Neural cell (in vitro differentiated cells): ENCODE results near the gene IKZF4. TPM values are rescaled to one million over a fixed set of nuclear protein-coding genes. Genes with fewer than 3 reads are reported as not detected.
"Not testable (repeated sequence)": the region's sequence is repeated elsewhere in the genome, so short reads cannot be mapped to it uniquely, and the experiment has no call there.

Experiments used
- H2AFZ ChIP-seq: fragments of 200-600, 300-800 bp; sonication (generic), shearing (Covaris generic); 2 replicates; pipeline ENCODE4 v1.6.0; 2014; ENCODE audit warnings: low read depth, mild to moderate bottlenecking, antibody characterized with exemption, low read length, moderate library complexity
- H3F3A ChIP-seq: fragments of 200-600 bp; shearing (Covaris generic); 2 replicates; pipeline ENCODE4 v1.6.1; 2016; ENCODE audit warnings: mild to moderate bottlenecking, moderate library complexity, mixed read lengths, antibody characterized with exemption, low read length; ENCODE audit not compliant: insufficient read depth, poor library complexity, severe bottlenecking
- H3K27ac ChIP-seq: fragments of 200-600, 300-800 bp; sonication (generic), shearing (Covaris generic); 2 replicates; pipeline ENCODE4 v1.5.1; 2014; ENCODE audit warnings: mild to moderate bottlenecking, low read length, moderate library complexity
- H3K27me3 ChIP-seq: fragments of 300-800, 200-600 bp; sonication (generic), shearing (Covaris generic); 2 replicates; pipeline ENCODE4 v1.6.0; 2014; ENCODE audit warnings: mild to moderate bottlenecking, low read depth, low read length, moderate library complexity; ENCODE audit not compliant: insufficient read depth
- H3K36me3 ChIP-seq: fragments of 300-800, 200-600 bp; sonication (generic), shearing (Covaris generic); 2 replicates; pipeline ENCODE4 v1.5.1; 2014; ENCODE audit warnings: mild to moderate bottlenecking, antibody characterized with exemption, low read length, moderate library complexity; ENCODE audit not compliant: insufficient read depth
- H3K4me2 ChIP-seq: fragments of 300-800, 200-600 bp; sonication (generic), shearing (Covaris generic); 2 replicates; pipeline ENCODE4 v1.6.0; 2014; ENCODE audit warnings: mild to moderate bottlenecking, low read length
- H3K4me3 ChIP-seq: fragments of 300-800, 200-600 bp; sonication (generic), shearing (Covaris generic); 2 replicates; pipeline ENCODE4 v1.5.1; 2014; ENCODE audit warnings: mild to moderate bottlenecking, low read length, moderate library complexity
- H3K79me2 ChIP-seq: fragments of 200-600 bp; shearing (Covaris generic); replicated peaks from 2 replicates; pipeline ENCODE4 v1.6.0; 2014; ENCODE audit warnings: mild to moderate bottlenecking, low read length, moderate library complexity; ENCODE audit not compliant: insufficient read depth
- H3K9ac ChIP-seq: fragments of 300-800, 200-600 bp; sonication (generic), shearing (Covaris generic); 2 replicates; pipeline ENCODE4 v1.6.1; 2016; ENCODE audit warnings: mild to moderate bottlenecking, low read length, mixed read lengths
- H3K9me2 ChIP-seq: fragments of 200-600 bp; shearing (Covaris generic); 2 replicates; pipeline ENCODE4 v1.6.1; 2016; ENCODE audit warnings: mild to moderate bottlenecking, low read length, mixed read lengths; ENCODE audit not compliant: insufficient read depth
- H3K9me3 ChIP-seq: fragments of 200-600, 300-800 bp; sonication (generic), shearing (Covaris generic); 2 replicates; pipeline ENCODE4 v1.6.1; 2016; ENCODE audit warnings: mild to moderate bottlenecking, mixed run types, low read length, moderate library complexity, mixed read lengths
- H4K20me1 ChIP-seq: fragments of 200-600 bp; shearing (Covaris generic); 2 replicates; pipeline ENCODE4 v1.6.1; 2016; ENCODE audit warnings: mild to moderate bottlenecking, mixed run types; ENCODE audit not compliant: insufficient read depth
- CTCF ChIP-seq: fragments of 450-650 bp; IDR thresholded peaks from 2 replicates; pipeline ENCODE4 v1.5.1; 2014; ENCODE audit warnings: antibody characterized with exemption, mild to moderate bottlenecking, moderate library complexity; ENCODE audit not compliant: poor library complexity, severe bottlenecking
- EP300 ChIP-seq: fragments of 450-650 bp; conservative IDR thresholded peaks from 2 replicates; pipeline ENCODE4 v1.6.1; 2014; ENCODE audit warnings: antibody characterized with exemption, mild to moderate bottlenecking, moderate library complexity; ENCODE audit not compliant: poor library complexity, severe bottlenecking
- EZH2 ChIP-seq: fragments of 200-600, 300-800 bp; shearing (Covaris generic), sonication (generic); IDR thresholded peaks from 2 replicates; pipeline ENCODE4 v1.6.1; 2014; ENCODE audit warnings: antibody characterized with exemption, low read length, borderline replicate concordance, mild to moderate bottlenecking; ENCODE audit not compliant: insufficient read depth, poor library complexity, severe bottlenecking
- MXI1 ChIP-seq: fragments of 450-650 bp; conservative IDR thresholded peaks from 2 replicates; pipeline ENCODE4 v1.6.1; 2014; ENCODE audit warnings: antibody characterized with exemption, mild to moderate bottlenecking; ENCODE audit not compliant: poor library complexity, severe bottlenecking
- POLR2AphosphoS5 ChIP-seq: IDR thresholded peaks from 2 replicates; pipeline ENCODE4 v1.6.1; 2012
- RAD21 ChIP-seq: fragments of 450-650 bp; conservative IDR thresholded peaks from 2 replicates; pipeline ENCODE4 v1.6.1; 2014; ENCODE audit warnings: antibody characterized with exemption, mild to moderate bottlenecking, moderate library complexity
- REST ChIP-seq: IDR thresholded peaks from 2 replicates; pipeline ENCODE4 v1.6.1; 2012; ENCODE audit warnings: borderline replicate concordance
- SMC3 ChIP-seq: fragments of 450-650 bp; conservative IDR thresholded peaks from 2 replicates; pipeline ENCODE4 v1.6.1; 2014; ENCODE audit warnings: antibody characterized with exemption, mild to moderate bottlenecking, moderate library complexity; ENCODE audit not compliant: poor library complexity
- TAF1 ChIP-seq: IDR thresholded peaks from 2 replicates; pipeline ENCODE4 v1.6.1; 2012; ENCODE audit warnings: low read depth
- polyA plus RNA-seq: library from polyadenylated mRNA; depleted of rRNA; stranded (reverse); fragments of >200 nt; gene quantifications from 2 replicates; pipeline ENCODE4 v1.2.3, GENCODE V29; 2014

IKZF4 gene
- polyA plus RNA-seq, 1 donor from 2014 or later: 4.8 TPM

DNA sequence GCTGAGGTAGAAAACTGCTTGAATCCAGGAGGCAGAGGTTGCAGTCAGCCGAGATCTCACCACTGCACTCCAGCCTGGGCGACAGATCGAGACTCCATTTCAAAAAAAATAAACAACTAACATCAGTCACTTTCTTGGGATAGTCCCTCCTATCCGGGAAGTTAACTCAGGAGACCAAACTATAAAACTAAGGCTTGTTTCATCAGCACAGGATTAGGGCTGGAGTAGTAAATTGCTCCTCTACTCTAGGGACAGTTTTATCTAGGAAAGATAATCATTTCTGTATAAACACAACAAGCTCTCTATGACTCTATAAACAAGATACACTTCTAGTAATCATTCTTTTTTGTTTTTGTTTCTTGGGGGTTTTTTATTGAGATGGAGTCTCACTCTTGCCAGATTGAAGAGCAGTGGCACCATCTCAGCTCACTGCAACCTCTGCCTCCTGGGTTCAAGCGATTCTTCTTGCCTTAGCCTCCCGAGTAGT is 32.6 kb downstream of the IKZF4 start:
- H3K27me3 ChIP-seq: no peaks in the 10 kb centered on the region
- no peak overlapping the region for H3K4me2 ChIP-seq
- no peaks in the 10 kb centered on the region for H3K79me2 ChIP-seq
- H3K27ac ChIP-seq: no peak overlapping the region
- no peaks in the 10 kb centered on the region for H4K20me1 ChIP-seq
- H2AFZ ChIP-seq: no peak overlapping the region
- no peaks in the 10 kb centered on the region for H3K9me3 ChIP-seq
- H3K9me2 ChIP-seq: no peaks in the 10 kb centered on the region
- no peak overlapping the region for H3K9ac ChIP-seq
- TF ChIP-seq TAF1 (no peak), REST (no peak), MXI1 (no peak), CTCF (no peak), POLR2AphosphoS5 (no peak), EP300 (no peak), RAD21 (no peak), SMC3 (no peak), EZH2 (no peak)
- H3K4me3 ChIP-seq: no peak overlapping the region
- no peaks in the 10 kb centered on the region for H3F3A ChIP-seq
- no peaks in the 10 kb centered on the region for H3K36me3 ChIP-seq

GRCh38 chr12:56059964-56060363 is 39.1 kb downstream of the IKZF4 start:
- H3F3A ChIP-seq: not testable (repeated sequence)

GRCh38 chr12:56061982-56062381 is 41.1 kb downstream of the IKZF4 start:
- H2AFZ ChIP-seq: no peak overlapping the region
- no peak overlapping the region for H3K27ac ChIP-seq
- H3K27me3 ChIP-seq: no peaks in the 10 kb centered on the region
- H4K20me1 ChIP-seq: no peaks in the 10 kb centered on the region
- no peak overlapping the region for H3K9ac ChIP-seq
- H3K79me2 ChIP-seq: no peaks in the 10 kb centered on the region
- H3K4me3 ChIP-seq: no peak overlapping the region
- H3K9me3 ChIP-seq: no peaks in the 10 kb centered on the region
- no peaks in the 10 kb centered on the region for H3K9me2 ChIP-seq
- no peak for TF ChIP-seq EZH2
- no peak for TF ChIP-seq MXI1
- no peak for TF ChIP-seq SMC3
- no peak for TF ChIP-seq EP300
- no peak for TF ChIP-seq CTCF
- TF ChIP-seq POLR2AphosphoS5: no peak
- no peak for TF ChIP-seq RAD21
- TF ChIP-seq TAF1: no peak
- no peak for TF ChIP-seq REST
- no peaks in the 10 kb centered on the region for H3K36me3 ChIP-seq
- no peak overlapping the region for H3K4me2 ChIP-seq
- no peaks in the 10 kb centered on the region for H3F3A ChIP-seq

More at GRCh38 chr12:56059964-56060363, 39.1 kb downstream of the IKZF4 start:
- H3K9me3 ChIP-seq, H3K4me2 ChIP-seq, H3K36me3 ChIP-seq, H4K20me1 ChIP-seq, H3K9me2 ChIP-seq, H3K79me2 ChIP-seq, H3K27me3 ChIP-seq, H2AFZ ChIP-seq, H3K4me3 ChIP-seq, H3K9ac ChIP-seq, H3K27ac ChIP-seq: not testable (repeated sequence)
